ENCODE results near the gene IRF7. TPM values are rescaled to one million over a fixed set of nuclear protein-coding genes. Genes with fewer than 3 reads are reported as not detected.
"Not testable (repeated sequence)": the region's sequence is repeated elsewhere in the genome, so short reads cannot be mapped to it uniquely, and the experiment has no call there.

Gene IRF7
- total RNA-seq: 25.1 and 29.3 TPM in 2 replicates
- polyA plus RNA-seq (2012): 32.3 TPM

GRCh38 chr11:615504-616319, at the start of gene IRF7:
TSS of gene IRF7 (minus strand) at chr11:615950. CDS start at chr11:615364, 586 bp downstream.
- peak; percentile 94 for DNase-seq (ENCODE audit: low read depth)

- peak; percentile 85 for DNase-seq (ENCODE audit: low read depth)
Observed at GRCh38 chr11:665062-665703, 49.4 kb upstream of the IRF7 start.

- peak; percentile 61 for DNase-seq (ENCODE audit: low read depth)
Observed at GRCh38 chr11:662689-663274, 47.0 kb upstream of the IRF7 start.

- no peak for DNase-seq (ENCODE audit: low read depth)
Observed at GRCh38 chr11:660681-661444, 45.1 kb upstream of the IRF7 start.

- DNase-seq (ENCODE audit: low read depth): no peak
Observed at GRCh38 chr11:660281-660680, 44.5 kb upstream of the IRF7 start.

- DNase-seq (ENCODE audit: low read depth): no peak
Observed at GRCh38 chr11:659532-660085, 43.9 kb upstream of the IRF7 start.

- no peak for DNase-seq (ENCODE audit: low read depth)
Observed at GRCh38 chr11:657691-658126, 42.0 kb upstream of the IRF7 start.

- no peak for DNase-seq (ENCODE audit: low read depth)
Observed at GRCh38 chr11:656866-657265, 41.1 kb upstream of the IRF7 start.

GRCh38 chr11:656426-656825, 40.7 kb upstream of the IRF7 start:
- no peak for DNase-seq (ENCODE audit: low read depth)

GRCh38 chr11:655036-655726, 39.4 kb upstream of the IRF7 start:
- DNase-seq (ENCODE audit: low read depth): no peak

GRCh38 chr11:654444-654843, 38.7 kb upstream of the IRF7 start:
- DNase-seq (ENCODE audit: low read depth): not testable (repeated sequence)

GRCh38 chr11:653837-654236, 38.1 kb upstream of the IRF7 start:
- no peak for DNase-seq (ENCODE audit: low read depth)

- DNase-seq (ENCODE audit: low read depth): not testable (repeated sequence)
Observed at GRCh38 chr11:653136-653535, 37.4 kb upstream of the IRF7 start.

- DNase-seq (ENCODE audit: low read depth): peak; percentile 26
Observed at GRCh38 chr11:650482-650881, 34.7 kb upstream of the IRF7 start.

- not testable (repeated sequence) for DNase-seq (ENCODE audit: low read depth)
Observed at GRCh38 chr11:647672-648158, 32.0 kb upstream of the IRF7 start.

GRCh38 chr11:646214-646613, 30.5 kb upstream of the IRF7 start:
- no peak for DNase-seq (ENCODE audit: low read depth)

- no peak for DNase-seq (ENCODE audit: low read depth)
Observed at GRCh38 chr11:645536-645935, 29.8 kb upstream of the IRF7 start.

GRCh38 chr11:643849-644738, 28.3 kb upstream of the IRF7 start:
- no peak for DNase-seq (ENCODE audit: low read depth)

GRCh38 chr11:643366-643765, 27.6 kb upstream of the IRF7 start:
- DNase-seq (ENCODE audit: low read depth): no peak

All from myocyte (in vitro differentiated cells).